A549 (cell line): ENCODE measurements around the gene GNRHR. TPM values are rescaled to one million over a fixed set of nuclear protein-coding genes. Genes with fewer than 3 reads are reported as not detected.

Experiments used
- ATAC-seq, 2 experiments: fragments of 200-7000 bp in 1 of 2; fragments of >200 bp in 1 of 2; cut with Nextera tagmentation in 1 of 2; cut with Tn5 transposase in 1 of 2; 3 replicates each; pipeline versions ENCODE4 v1.8.0 to v1.9.1; 2018 to 2020; ENCODE audit warnings: mild to moderate bottlenecking in 1 of 2, moderate library complexity in 1 of 2
- CTCF ChIA-PET: fragments of 300-600 bp; sonication (Branson Sonifier 250); formaldehyde crosslinking; extraction: SDS; loops from one replicate; lab custom pipeline; 2021; ENCODE audit warnings: antibody characterized with exemption, inconsistent platforms; lab: Yijun Ruan, JAX
- POLR2A ChIA-PET: fragments of 350-600 bp; formaldehyde crosslinking; extraction: SDS; loops from one replicate; lab custom pipeline; 2021; ENCODE audit warnings: antibody characterized with exemption, inconsistent platforms; lab: Yijun Ruan, JAX
- DNase-seq, 2 experiments: peaks; one replicate each; pipeline versions ENCODE4 v3.0.0 to v3.0.0-alpha.2; 2011 to 2016; ENCODE audit warnings: low read depth in 1 of 2, low spot score in 1 of 2
- FAIRE-seq: peaks from 2 replicates; lab custom pipeline; 2011; peaks lifted over from hg19 to GRCh38; lab: Jason Lieb, UNC
- H3K27ac ChIP-seq, 2 experiments: fragments of >200 bp; sonication (Bioruptor Twin); formaldehyde crosslinking; 3 replicates each; pipeline ENCODE4 v1.5.1; 2016 to 2017
- H3K4me1 ChIP-seq: fragments of >200 bp; sonication (Bioruptor Twin); formaldehyde crosslinking; 3 replicates; pipeline ENCODE4 v1.6.1; 2016
- H3K4me2 ChIP-seq: fragments of >200 bp; sonication (Bioruptor Twin); formaldehyde crosslinking; 3 replicates; pipeline ENCODE4 v1.6.1; 2016
- H3K4me3 ChIP-seq: fragments of >200 bp; sonication (Bioruptor Twin); formaldehyde crosslinking; 3 replicates; pipeline ENCODE4 v1.5.1; 2016
- H3K9me3 ChIP-seq: fragments of >200 bp; sonication (Bioruptor Twin); formaldehyde crosslinking; 3 replicates; pipeline ENCODE4 v1.6.1; 2016
- FOSL2 ChIP-seq, 2 experiments: fragments of 450-650 bp in 1 of 2; fragments of >200 bp in 1 of 2; sonication (Bioruptor Twin) in 1 of 2; formaldehyde crosslinking; IDR thresholded peaks; 2 replicates each; pipeline versions ENCODE4 v1.5.0 to v1.6.1; 2016 to 2020; ENCODE audit warnings: mild to moderate bottlenecking in 1 of 2, moderate library complexity in 1 of 2
- HEYL ChIP-seq: fragments of 250-450 bp; sonication (Bioruptor Pico); IDR thresholded peaks from 2 replicates; pipeline ENCODE4 v1.8.0; 2021; ENCODE audit warnings: mild to moderate bottlenecking, moderate library complexity
- HOXB5 ChIP-seq: fragments of 250-450 bp; sonication (Bioruptor Pico); IDR thresholded peaks from 2 replicates; pipeline ENCODE4 v1.5.0; 2020; ENCODE audit warnings: mild to moderate bottlenecking, moderate library complexity
- JUNB ChIP-seq: fragments of >200 bp; sonication (Bioruptor Twin); formaldehyde crosslinking; IDR thresholded peaks from 2 replicates; pipeline ENCODE4 v1.6.1; 2016
- KDM1A ChIP-seq: fragments of 200-600 bp; sonication (generic); IDR thresholded peaks from 2 replicates; pipeline ENCODE4 v1.6.1; 2016; ENCODE audit warnings: low read depth, mild to moderate bottlenecking
- MAZ ChIP-seq: fragments of 150-350 bp; IDR thresholded peaks from 2 replicates; pipeline ENCODE4 v1.6.1; 2014; ENCODE audit warnings: antibody characterized with exemption, low read depth, low read length, borderline replicate concordance
- NR3C1 ChIP-seq: fragments of >200 bp; sonication (Bioruptor Twin); formaldehyde crosslinking; IDR thresholded peaks from 3 replicates; pipeline ENCODE4 v1.6.1; 2017
- POLR2AphosphoS2 ChIP-seq: conservative IDR thresholded peaks from 2 replicates; pipeline ENCODE4 v1.6.1; 2012; ENCODE audit warnings: low read length, improper control_type of control experiment, inconsistent platforms
- RAD21 ChIP-seq, 2 experiments: fragments of >200 bp in 1 of 2; sonication (Bioruptor Twin) in 1 of 2; formaldehyde crosslinking in 1 of 2; IDR thresholded peaks in 1 of 2; conservative IDR thresholded peaks in 1 of 2; 2 replicates in 1 of 2; 3 replicates in 1 of 2; pipeline ENCODE4 v1.6.1; 2012 to 2018; ENCODE audit warnings: inconsistent platforms in 1 of 2
- RFX5 ChIP-seq: fragments of 450-650 bp; IDR thresholded peaks from 2 replicates; pipeline ENCODE4 v1.7.1; 2014; ENCODE audit warnings: antibody characterized with exemption, mild to moderate bottlenecking, moderate library complexity
- SMC3 ChIP-seq: fragments of >200 bp; sonication (Bioruptor Twin); formaldehyde crosslinking; IDR thresholded peaks from 3 replicates; pipeline ENCODE4 v1.6.1; 2018; ENCODE audit warnings: inconsistent platforms
- WGBS: methylation state at CpG from one replicate; pipeline ENCODE4 v1.1.6; 2017; ENCODE audit errors: missing lambda C conversion rate; 5-methylcytosine and 5-hydroxymethylcytosine counted together
- polyA plus RNA-seq, 4 experiments: library from polyadenylated mRNA; depleted of rRNA in 3 of 4; stranded (reverse); fragments of >200 nt; fragmentation: RNase III in 1 of 4; extraction: RNeasy Plus Mini Kit Qiagen cat#74134 plus additional on column Dnase treatment in 1 of 4; gene quantifications; 2 replicates in 3 of 4; 3 replicates in 1 of 4; pipeline ENCODE4 v1.2.3, GENCODE V29; 2011 to 2017
- TF ChIP-seq, protein P1 (sequence below): fragments of >200 bp; sonication (Bioruptor Twin); formaldehyde crosslinking; IDR thresholded peaks from 3 replicates; pipeline ENCODE4 v1.5.1; 2016
- TF ChIP-seq, protein P2 (sequence below): IDR thresholded peaks from 2 replicates; pipeline ENCODE4 v1.6.1; 2012; ENCODE audit warnings: low read depth, borderline replicate concordance
- TF ChIP-seq, protein P3 (sequence below): fragments of 250-450 bp; sonication (Bioruptor Pico); IDR thresholded peaks from 2 replicates; pipeline ENCODE4 v1.5.0; 2021; ENCODE audit warnings: mild to moderate bottlenecking, moderate library complexity, borderline replicate concordance
- TF ChIP-seq, protein P4 (sequence below): IDR thresholded peaks from 2 replicates; pipeline ENCODE4 v1.6.1; 2012
- TF ChIP-seq, protein P5 (sequence below): fragments of 450-650 bp; IDR thresholded peaks from 2 replicates; pipeline ENCODE4 v1.6.1; 2014; ENCODE audit warnings: antibody characterized with exemption

The GNRHR gene
- polyA plus RNA-seq, 2 of the 4 experiments (the other 2 are of a cell fraction) = not detected

DNA sequence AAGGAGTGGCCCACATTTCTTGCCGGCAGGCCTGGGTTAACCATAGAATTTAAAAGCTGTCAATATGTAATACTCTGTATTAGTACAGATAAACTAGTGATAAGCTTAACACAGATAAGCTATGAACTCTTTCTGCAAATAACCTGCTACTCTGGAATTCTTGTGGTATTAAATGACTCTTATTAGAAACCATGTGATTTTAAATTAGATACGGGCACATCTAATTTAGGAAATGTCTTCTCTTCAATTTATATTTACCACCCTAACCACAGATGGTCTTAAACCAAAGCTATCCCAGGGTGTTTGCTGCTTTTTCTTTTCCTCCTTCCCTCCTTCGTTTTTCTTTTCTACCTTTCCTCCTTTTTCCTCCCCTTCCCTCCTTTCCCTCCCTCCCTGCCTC, 4.9 kb downstream of the GNRHR start:
- ATAC-seq = no peak
- POLR2A ChIA-PET = no interaction called here
- Histone ChIP-seq H3K9me3 (no peaks in the 10 kb centered on the region), H3K4me2 (no peak overlapping the region), H3K4me1 (no peaks in the 10 kb centered on the region), H3K4me3 (no peak overlapping the region), H3K27ac (no peak overlapping the region)
- no peak for FAIRE-seq
- TF ChIP-seq HOXB5 = no peak
- TF ChIP-seq, protein P1, sequence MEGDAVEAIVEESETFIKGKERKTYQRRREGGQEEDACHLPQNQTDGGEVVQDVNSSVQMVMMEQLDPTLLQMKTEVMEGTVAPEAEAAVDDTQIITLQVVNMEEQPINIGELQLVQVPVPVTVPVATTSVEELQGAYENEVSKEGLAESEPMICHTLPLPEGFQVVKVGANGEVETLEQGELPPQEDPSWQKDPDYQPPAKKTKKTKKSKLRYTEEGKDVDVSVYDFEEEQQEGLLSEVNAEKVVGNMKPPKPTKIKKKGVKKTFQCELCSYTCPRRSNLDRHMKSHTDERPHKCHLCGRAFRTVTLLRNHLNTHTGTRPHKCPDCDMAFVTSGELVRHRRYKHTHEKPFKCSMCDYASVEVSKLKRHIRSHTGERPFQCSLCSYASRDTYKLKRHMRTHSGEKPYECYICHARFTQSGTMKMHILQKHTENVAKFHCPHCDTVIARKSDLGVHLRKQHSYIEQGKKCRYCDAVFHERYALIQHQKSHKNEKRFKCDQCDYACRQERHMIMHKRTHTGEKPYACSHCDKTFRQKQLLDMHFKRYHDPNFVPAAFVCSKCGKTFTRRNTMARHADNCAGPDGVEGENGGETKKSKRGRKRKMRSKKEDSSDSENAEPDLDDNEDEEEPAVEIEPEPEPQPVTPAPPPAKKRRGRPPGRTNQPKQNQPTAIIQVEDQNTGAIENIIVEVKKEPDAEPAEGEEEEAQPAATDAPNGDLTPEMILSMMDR = no peak
- CTCF ChIA-PET = interaction anchor here (1.2 kb wide), 1 partner anchor 49 kb away, joined by 3 read pairs; no protein-coding TSS in a partner anchor
- DNase-seq = no peak
- 59% methylated on average over 3 of the region's 3 CpGs for WGBS

DNA sequence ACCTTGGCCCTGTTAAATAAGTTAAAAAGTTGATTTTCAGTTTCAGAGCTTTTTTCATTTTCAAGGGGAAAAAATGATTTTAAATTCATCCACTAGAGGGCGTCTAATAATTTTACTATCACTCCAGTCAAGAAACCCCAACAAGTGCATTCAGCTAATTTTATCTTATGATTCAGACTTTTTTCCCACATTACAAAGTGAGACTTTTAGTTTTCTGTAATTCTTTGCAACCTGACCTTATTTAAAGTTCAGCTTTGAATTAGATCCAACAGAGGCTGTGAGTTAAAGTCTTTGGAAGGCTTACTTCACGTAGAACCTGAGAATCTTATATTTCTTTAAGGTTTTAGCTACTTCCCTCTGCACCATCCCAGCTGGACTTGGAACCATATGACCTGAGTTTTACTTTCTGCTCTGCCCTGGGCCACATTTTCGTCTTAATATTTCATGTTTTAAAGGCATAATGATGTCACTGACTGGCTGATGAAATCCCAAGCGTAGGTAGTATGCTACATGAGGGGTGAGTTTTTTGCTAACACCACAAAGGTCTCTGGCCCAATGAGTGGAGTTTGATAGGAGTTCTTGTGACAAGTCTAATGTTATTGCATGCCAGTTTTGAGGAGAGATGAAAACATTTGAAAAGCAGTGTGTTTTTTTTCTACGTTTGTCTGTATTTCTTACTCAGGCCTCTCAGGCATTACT, 7.2 kb downstream of the GNRHR start:
- FAIRE-seq = no peak
- POLR2A ChIA-PET = no interaction called here
- peak in 1 of 2 experiments; percentile 23 for DNase-seq
- WGBS = 57% methylated on average over 5 of the region's 5 CpGs
- ATAC-seq = no peak
- Histone ChIP-seq H3K27ac (no peak overlapping the region), H3K4me1 (no peaks in the 10 kb centered on the region), H3K9me3 (no peaks in the 10 kb centered on the region), H3K4me2 (no peak overlapping the region), H3K4me3 (no peak overlapping the region)
- TF ChIP-seq JUNB = no peak
- TF ChIP-seq RAD21 (conservative IDR thresholded peaks at IDR 0.05 in 1 of 2, IDR thresholded peaks at IDR 0.05 in 1 of 2) = 0 out of 5 replicates have a peak, but pooled peaks of 1 of the 2 experiments have one; percentile 24
- TF ChIP-seq, protein P2, sequence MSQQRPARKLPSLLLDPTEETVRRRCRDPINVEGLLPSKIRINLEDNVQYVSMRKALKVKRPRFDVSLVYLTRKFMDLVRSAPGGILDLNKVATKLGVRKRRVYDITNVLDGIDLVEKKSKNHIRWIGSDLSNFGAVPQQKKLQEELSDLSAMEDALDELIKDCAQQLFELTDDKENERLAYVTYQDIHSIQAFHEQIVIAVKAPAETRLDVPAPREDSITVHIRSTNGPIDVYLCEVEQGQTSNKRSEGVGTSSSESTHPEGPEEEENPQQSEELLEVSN = no peak
- TF ChIP-seq, protein P1 = peak; percentile 46
- TF ChIP-seq SMC3 = 0 out of 3 replicates have a peak, but pooled peaks have one; percentile 22
- CTCF ChIA-PET = interaction anchor here (0.6 to 2.3 kb wide), 11 partner anchors 9 to 45 kb away, joined by 3 to 8 read pairs (median 4); partner anchors contain the start of gene UBA6

DNA sequence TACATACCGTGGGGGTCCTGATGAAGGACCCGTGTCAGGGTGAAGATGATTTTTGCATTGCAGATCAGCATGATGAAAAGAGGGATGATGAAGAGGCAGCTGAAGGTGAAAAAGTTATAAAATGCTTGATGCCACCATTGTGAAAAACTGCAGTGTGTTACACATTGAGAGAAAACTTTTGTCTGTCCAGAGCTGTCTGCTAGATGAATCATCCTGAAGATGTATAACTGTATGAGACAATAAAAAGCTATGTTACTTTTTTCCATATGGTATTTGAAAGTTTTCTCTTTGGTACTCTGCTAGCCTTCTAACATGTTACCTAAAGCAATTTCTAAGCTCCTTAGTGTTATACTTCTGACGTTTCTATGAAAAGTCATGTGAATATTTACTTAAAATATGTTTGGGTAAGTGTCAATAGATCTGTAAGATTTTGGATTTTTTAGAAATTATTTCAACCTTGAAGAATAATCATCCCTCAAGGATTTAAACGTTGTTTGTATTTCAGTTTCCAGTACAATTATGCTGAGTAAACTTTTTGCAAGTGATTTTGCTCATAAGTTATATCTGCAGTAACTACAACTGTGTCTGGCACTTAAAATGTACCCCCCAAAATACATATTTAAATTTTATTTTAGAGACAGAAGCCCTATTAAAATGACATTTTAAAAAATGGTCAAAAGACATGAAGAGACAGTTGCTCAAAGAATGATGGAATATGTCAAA, 9.5 kb downstream of the GNRHR start:
- FAIRE-seq = no peak
- no peak overlapping the region for H3K4me2 ChIP-seq
- no peak for DNase-seq
- no peak overlapping the region for H3K27ac ChIP-seq
- CTCF ChIA-PET = interaction anchor here (2.3 kb wide), 1 partner anchor 13 kb away, joined by 7 read pairs; no protein-coding TSS in a partner anchor
- no peaks in the 10 kb centered on the region for H3K9me3 ChIP-seq
- ATAC-seq = no peak
- H3K4me1 ChIP-seq = no peaks in the 10 kb centered on the region
- no peak overlapping the region for H3K4me3 ChIP-seq
- POLR2A ChIA-PET = no interaction called here
- WGBS = 33% methylated on average over 4 of the region's 4 CpGs
- TF ChIP-seq, protein P3, sequence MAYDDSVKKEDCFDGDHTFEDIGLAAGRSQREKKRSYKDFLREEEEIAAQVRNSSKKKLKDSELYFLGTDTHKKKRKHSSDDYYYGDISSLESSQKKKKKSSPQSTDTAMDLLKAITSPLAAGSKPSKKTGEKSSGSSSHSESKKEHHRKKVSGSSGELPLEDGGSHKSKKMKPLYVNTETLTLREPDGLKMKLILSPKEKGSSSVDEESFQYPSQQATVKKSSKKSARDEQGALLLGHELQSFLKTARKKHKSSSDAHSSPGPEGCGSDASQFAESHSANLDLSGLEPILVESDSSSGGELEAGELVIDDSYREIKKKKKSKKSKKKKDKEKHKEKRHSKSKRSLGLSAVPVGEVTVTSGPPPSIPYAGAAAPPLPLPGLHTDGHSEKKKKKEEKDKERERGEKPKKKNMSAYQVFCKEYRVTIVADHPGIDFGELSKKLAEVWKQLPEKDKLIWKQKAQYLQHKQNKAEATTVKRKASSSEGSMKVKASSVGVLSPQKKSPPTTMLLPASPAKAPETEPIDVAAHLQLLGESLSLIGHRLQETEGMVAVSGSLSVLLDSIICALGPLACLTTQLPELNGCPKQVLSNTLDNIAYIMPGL (CRISPR knock-in tag) = no peak
- TF ChIP-seq, protein P4, sequence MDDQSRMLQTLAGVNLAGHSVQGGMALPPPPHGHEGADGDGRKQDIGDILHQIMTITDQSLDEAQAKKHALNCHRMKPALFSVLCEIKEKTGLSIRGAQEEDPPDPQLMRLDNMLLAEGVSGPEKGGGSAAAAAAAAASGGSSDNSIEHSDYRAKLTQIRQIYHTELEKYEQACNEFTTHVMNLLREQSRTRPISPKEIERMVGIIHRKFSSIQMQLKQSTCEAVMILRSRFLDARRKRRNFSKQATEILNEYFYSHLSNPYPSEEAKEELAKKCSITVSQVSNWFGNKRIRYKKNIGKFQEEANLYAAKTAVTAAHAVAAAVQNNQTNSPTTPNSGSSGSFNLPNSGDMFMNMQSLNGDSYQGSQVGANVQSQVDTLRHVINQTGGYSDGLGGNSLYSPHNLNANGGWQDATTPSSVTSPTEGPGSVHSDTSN = no peak
- TF ChIP-seq, protein P5, sequence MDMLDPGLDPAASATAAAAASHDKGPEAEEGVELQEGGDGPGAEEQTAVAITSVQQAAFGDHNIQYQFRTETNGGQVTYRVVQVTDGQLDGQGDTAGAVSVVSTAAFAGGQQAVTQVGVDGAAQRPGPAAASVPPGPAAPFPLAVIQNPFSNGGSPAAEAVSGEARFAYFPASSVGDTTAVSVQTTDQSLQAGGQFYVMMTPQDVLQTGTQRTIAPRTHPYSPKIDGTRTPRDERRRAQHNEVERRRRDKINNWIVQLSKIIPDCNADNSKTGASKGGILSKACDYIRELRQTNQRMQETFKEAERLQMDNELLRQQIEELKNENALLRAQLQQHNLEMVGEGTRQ = no peak
- TF ChIP-seq HEYL (CRISPR knock-in tag) (no peak), RAD21 (conservative IDR thresholded peaks at IDR 0.05 in 1 of 2, IDR thresholded peaks at IDR 0.05 in 1 of 2) (no peak), POLR2AphosphoS2 (no peak), KDM1A (no peak), MAZ (no peak), FOSL2 (IDR thresholded peaks at IDR 0.05) (no peak), FOSL2 (CRISPR knock-in tag; IDR thresholded peaks at IDR 0.05) (no peak), NR3C1 (no peak), RFX5 (no peak)
- TF ChIP-seq, protein P1 = no peak
